ENCODE measurements around the gene TSPAN18. TPM values are rescaled to one million over a fixed set of nuclear protein-coding genes. Genes with fewer than 3 reads are reported as not detected.

TSPAN18 gene
- total and polyA plus RNA-seq, 8 donors = 0.69 to 2.7 (median 1.5) TPM

- no peaks in the 10 kb centered on the region for H3K9me3 ChIP-seq
- no peak overlapping the region for H3K27ac ChIP-seq
- ATAC-seq (no peak), FAIRE-seq (no peak), DNase-seq (no peak)
- intact Hi-C loops (cut with DNase I) = loop anchor here in 2 of 3 donors (5.0 to 10.0 kb wide), 5 partner anchors 185 to 358 kb away; partner anchors contain the start of gene TSPAN18 (in 1 of the 2)
- TF ChIP-seq CTCF (IDR thresholded peaks at IDR 0.05) = no peak
- no peaks in the 10 kb centered on the region for H3K27me3 ChIP-seq
- no peak overlapping the region for H3K4me3 ChIP-seq
- no peaks in the 10 kb centered on the region for H3K36me3 ChIP-seq
- no peaks in the 10 kb centered on the region for H3K4me1 ChIP-seq
- 64 to 66% methylated on average over 12 of the region's 12 CpGs for WGBS, 2 donors
Observed at GRCh38 chr11:44912270-44912987, 185.7 kb downstream of the TSPAN18 start.

GRCh38 chr11:44913502-44913901 is 186.7 kb downstream of the TSPAN18 start:
- no peak for FAIRE-seq
- no peak overlapping the region for H3K27ac ChIP-seq
- no peak for TF ChIP-seq CTCF (IDR thresholded peaks at IDR 0.05)
- H3K36me3 ChIP-seq = no peaks in the 10 kb centered on the region
- ATAC-seq = no peak
- no peaks in the 10 kb centered on the region for H3K9me3 ChIP-seq
- H3K4me3 ChIP-seq = no peak overlapping the region
- intact Hi-C loops (cut with DNase I) = loop anchor here in 2 of 3 donors (5.0 to 10.0 kb wide), 5 partner anchors 186 to 359 kb away; partner anchors contain the start of gene TSPAN18 (in 1 of the 2)
- no peaks in the 10 kb centered on the region for H3K4me1 ChIP-seq
- H3K27me3 ChIP-seq = no peaks in the 10 kb centered on the region
- DNase-seq = no peak

- FAIRE-seq (no peak), DNase-seq (no peak), ATAC-seq (no peak)
- intact Hi-C loops (cut with DNase I) = loop anchor here in 2 of 3 donors (5.0 to 10.0 kb wide), 5 partner anchors 187 to 359 kb away; partner anchors contain the start of gene TSPAN18 (in 1 of the 2)
- no peak overlapping the region for H3K27ac ChIP-seq
- no peaks in the 10 kb centered on the region for H3K36me3 ChIP-seq
- TF ChIP-seq CTCF (IDR thresholded peaks at IDR 0.05) = no peak
- no peak overlapping the region for H3K4me3 ChIP-seq
- H3K27me3 ChIP-seq = no peaks in the 10 kb centered on the region
- no peaks in the 10 kb centered on the region for H3K4me1 ChIP-seq
- WGBS, 2 donors = 58 to 60% methylated on average over 2 of the region's 2 CpGs
- H3K9me3 ChIP-seq = no peaks in the 10 kb centered on the region
Observed at GRCh38 chr11:44914105-44914504, 187.3 kb downstream of the TSPAN18 start.

- ATAC-seq = no peak
- Histone ChIP-seq H3K4me3 (no peak overlapping the region), H3K27me3 (no peaks in the 10 kb centered on the region), H3K27ac (no peak overlapping the region), H3K9me3 (no peaks in the 10 kb centered on the region), H3K4me1 (no peaks in the 10 kb centered on the region), H3K36me3 (no peaks in the 10 kb centered on the region)
- intact Hi-C loops (cut with DNase I) = loop anchor here in 2 of 3 donors (10.0 kb wide), 2 partner anchors 290 to 360 kb away; no protein-coding TSS in a partner anchor
- WGBS, 2 donors = 70 to 73% methylated on average over 10 of the region's 10 CpGs
- DNase-seq = no peak
- TF ChIP-seq CTCF (IDR thresholded peaks at IDR 0.05) = no peak
- no peak for FAIRE-seq
Observed at GRCh38 chr11:44915004-44915403, 188.2 kb downstream of the TSPAN18 start.

GRCh38 chr11:44915621-44916020 is 188.9 kb downstream of the TSPAN18 start:
- no peak overlapping the region for H3K4me3 ChIP-seq
- no peak for ATAC-seq
- FAIRE-seq = no peak
- H3K36me3 ChIP-seq = no peaks in the 10 kb centered on the region
- intact Hi-C loops (cut with DNase I) = loop anchor here in 2 of 3 donors (10.0 kb wide), 2 partner anchors 291 to 361 kb away; no protein-coding TSS in a partner anchor
- no peak overlapping the region for H3K27ac ChIP-seq
- no peaks in the 10 kb centered on the region for H3K4me1 ChIP-seq
- no peak for DNase-seq
- 73 to 83% methylated on average over 10 of the region's 10 CpGs for WGBS, 2 donors
- H3K9me3 ChIP-seq = no peaks in the 10 kb centered on the region
- H3K27me3 ChIP-seq = no peaks in the 10 kb centered on the region
- TF ChIP-seq CTCF (IDR thresholded peaks at IDR 0.05) = no peak

All from pancreas (tissue), 10 donors.